Prostate gland (tissue), 2 donors: ENCODE measurements around the gene ACBD5. TPM values are rescaled to one million over a fixed set of nuclear protein-coding genes. Genes with fewer than 3 reads are reported as not detected.
A peak's percentile ranks its signal among the peaks of the same experiment; 100 is the strongest.
"Not testable (repeated sequence)": the region's sequence is repeated elsewhere in the genome, so short reads cannot be mapped to it uniquely, and the experiment has no call there.

Source experiments
- DNase-seq: peaks from one replicate; pipeline ENCODE4 v3.0.0-alpha.2; 2019; ENCODE audit warnings: low spot score
- H3K27ac ChIP-seq, 2 donors: fragments of 200-600 bp; sonication (generic); 2 replicates each; pipeline ENCODE4 v1.5.1; 2017 to 2019
- H3K27me3 ChIP-seq: fragments of 200-600 bp; sonication (generic); replicated peaks from 2 replicates; pipeline ENCODE4 v1.5.1; 2019; ENCODE audit not compliant: insufficient read depth
- H3K36me3 ChIP-seq, 2 donors: fragments of 200-600 bp; sonication (generic); 1 replicate in 1 of 2; 2 replicates in 1 of 2; pipeline versions ENCODE4 v1.5.1 to v1.8.1; 2017 to 2019
- H3K4me1 ChIP-seq: fragments of 200-600 bp; sonication (generic); replicated peaks from 2 replicates; pipeline ENCODE4 v1.5.1; 2019
- H3K4me3 ChIP-seq, 2 donors: fragments of 200-600 bp; sonication (generic); 2 replicates each; pipeline ENCODE4 v1.5.1; 2017 to 2019
- H3K9me3 ChIP-seq: fragments of 200-600 bp; sonication (generic); 2 replicates; pipeline ENCODE4 v1.5.1; 2017
- CTCF ChIP-seq, 4 experiments: fragments of 200-600 bp in 2 of 4; fragments of 450-650 bp in 2 of 4; sonication (generic) in 2 of 4; IDR thresholded peaks; 1 replicate in 3 of 4; 2 replicates in 1 of 4; pipeline ENCODE4 v1.5.1; 2016 to 2019; ENCODE audit warnings: antibody characterized with exemption in 4 of 4, mild to moderate bottlenecking in 2 of 4, moderate library complexity in 2 of 4
- POLR2A ChIP-seq: fragments of 450-650 bp; IDR thresholded peaks from one replicate; pipeline ENCODE4 v1.6.1; 2016; ENCODE audit warnings: antibody characterized with exemption, mild to moderate bottlenecking
- POLR2AphosphoS5 ChIP-seq: sonication (generic); formaldehyde crosslinking; IDR thresholded peaks from one replicate; pipeline ENCODE4 v1.6.1; 2017; ENCODE audit warnings: antibody characterized with exemption
- WGBS: methylation state at CpG from one replicate; pipeline ENCODE4 v1.1.5; 2018; 5-methylcytosine and 5-hydroxymethylcytosine counted together
- intact Hi-C: fragments of 100-400 bp; cut with DNase I; formaldehyde crosslinking; loops from one replicate; pipeline ENCODE4 v1.14.2; 2022
- total RNA-seq, 2 donors: library from RNA; depleted of rRNA; stranded (reverse); fragments of >200 nt; gene quantifications; one replicate each; pipeline ENCODE4 v1.1.0, GENCODE V29; 2016

The ACBD5 gene
- 10 to 100 TPM; 28.9 to 33.7 TPM for total RNA-seq

GRCh38 chr10:27240212-27241009, at the start of gene ACBD5:
ACBD5 (minus strand) TSS chr10:27240797; CDS start chr10:27240688, 109 bp downstream.
- Histone ChIP-seq H3K36me3 (no peaks in the 10 kb centered on the region), H3K4me1 (peaks cover 3% of the 10 kb centered on the region), H3K27me3 (no peaks in the 10 kb centered on the region), H3K27ac (peak within 1 kb of the TSS; percentile 97), H3K4me3 (peak within 1 kb of the TSS; percentile 72), H3K9me3 (no peaks in the 10 kb centered on the region)
- DNase-seq: peak; percentile 82
- TF ChIP-seq POLR2AphosphoS5 (peak; percentile 64), POLR2A (no peak)
- intact Hi-C loops: loop anchor here (2.0 kb wide), 1 partner anchor 86 kb away; the partner anchor contains the start of genes MASTL and YME1L1
- WGBS: under 1% methylated on average over 47 of the region's 64 CpGs

DNA sequence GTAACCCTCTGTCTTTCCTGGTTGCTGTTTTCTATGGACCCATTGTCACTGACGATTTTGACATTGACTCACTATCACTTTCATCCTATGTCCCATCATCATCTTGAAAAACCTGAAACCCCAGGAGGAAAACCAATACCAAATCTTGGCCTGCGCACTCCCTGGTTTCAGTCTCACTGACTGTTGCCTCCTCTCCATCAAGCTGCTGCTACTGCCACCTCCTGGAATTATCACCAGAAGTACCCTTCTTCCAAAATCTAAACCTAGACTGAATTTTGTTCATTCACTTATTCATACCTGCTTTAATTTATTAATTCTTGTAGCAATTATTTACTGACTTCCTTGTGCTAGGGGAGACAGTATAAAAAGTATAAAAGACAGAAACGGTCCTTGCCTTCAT, 44.5 kb upstream of the ACBD5 start:
- no peak overlapping the region for H3K4me3 ChIP-seq
- H3K36me3 ChIP-seq: no peaks in the 10 kb centered on the region
- WGBS: 51% methylated on average over 3 of the region's 3 CpGs
- intact Hi-C loops: no loop called here
- no peaks in the 10 kb centered on the region for H3K4me1 ChIP-seq
- no peaks in the 10 kb centered on the region for H3K27me3 ChIP-seq
- DNase-seq: no peak
- no peak overlapping the region for H3K27ac ChIP-seq
- H3K9me3 ChIP-seq: no peaks in the 10 kb centered on the region
- TF ChIP-seq CTCF (IDR thresholded peaks at IDR 0.05): peak in 1 of 4 experiments; percentile 8
- no peak for TF ChIP-seq POLR2A
- no peak for TF ChIP-seq POLR2AphosphoS5

- no peaks in the 10 kb centered on the region for H3K9me3 ChIP-seq
- intact Hi-C loops: no loop called here
- H3K4me1 ChIP-seq: no peaks in the 10 kb centered on the region
- no peak overlapping the region for H3K27ac ChIP-seq
- TF ChIP-seq POLR2A (no peak), CTCF (IDR thresholded peaks at IDR 0.05) (no peak), POLR2AphosphoS5 (no peak)
- H3K36me3 ChIP-seq: no peaks in the 10 kb centered on the region
- DNase-seq: no peak
- H3K27me3 ChIP-seq: no peaks in the 10 kb centered on the region
- no peak overlapping the region for H3K4me3 ChIP-seq
Measured at GRCh38 chr10:27276581-27276980, 36.0 kb upstream of the ACBD5 start.

- H3K27ac ChIP-seq, intact Hi-C loops, H3K27me3 ChIP-seq, H3K4me3 ChIP-seq, H3K4me1 ChIP-seq, DNase-seq, H3K9me3 ChIP-seq, H3K36me3 ChIP-seq: not testable (repeated sequence)
- 58% methylated on average over 3 of the region's 3 CpGs for WGBS
Measured at GRCh38 chr10:27266025-27266424, 25.4 kb upstream of the ACBD5 start.

DNA sequence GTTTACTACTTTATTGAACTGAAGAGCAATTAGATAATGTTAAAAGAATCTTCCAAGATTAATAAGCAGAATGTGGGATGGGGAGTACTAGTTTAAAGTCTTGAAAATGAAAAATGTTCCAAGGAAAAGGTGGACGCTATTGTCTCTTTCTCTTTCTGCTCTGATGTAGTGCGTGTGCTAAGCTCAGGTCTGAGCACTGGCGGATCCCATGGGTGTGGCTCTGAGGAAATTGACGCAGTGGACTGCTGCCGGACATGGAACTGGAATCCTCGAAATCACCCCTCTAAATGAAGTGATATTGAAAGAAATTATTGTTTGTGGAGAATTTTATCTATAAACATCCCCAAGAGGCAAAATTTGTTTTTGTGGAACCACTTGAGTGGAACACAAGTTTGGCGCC, 22.2 kb upstream of the ACBD5 start:
- H3K4me3 ChIP-seq, H3K27ac ChIP-seq, H3K9me3 ChIP-seq, H3K27me3 ChIP-seq, DNase-seq, H3K4me1 ChIP-seq, H3K36me3 ChIP-seq, intact Hi-C loops: not testable (repeated sequence)
- 81% methylated on average over 7 of the region's 7 CpGs for WGBS

- H3K27me3 ChIP-seq: peaks cover 3% of the 10 kb centered on the region
- no peak for DNase-seq
- H3K4me3 ChIP-seq: peak overlapping the region; percentile 21 to 35
- H3K36me3 ChIP-seq: no peaks in the 10 kb centered on the region
- TF ChIP-seq POLR2A: no peak
- TF ChIP-seq CTCF (IDR thresholded peaks at IDR 0.05): no peak
- TF ChIP-seq POLR2AphosphoS5: no peak
- intact Hi-C loops: no loop called here
- 8% methylated on average over 75 of the region's 75 CpGs for WGBS
- H3K9me3 ChIP-seq: no peaks in the 10 kb centered on the region
- H3K4me1 ChIP-seq: no peaks in the 10 kb centered on the region
- H3K27ac ChIP-seq: no peak overlapping the region
Measured at GRCh38 chr10:27258838-27259812, 18.5 kb upstream of the ACBD5 start.
